Nephron progenitor cell (in vitro differentiated cells): ENCODE measurements around the gene TXNRD2.
A peak's percentile ranks its signal among the peaks of the same experiment; 100 is the strongest.

Source experiments
- DNase-seq: peaks from one replicate; pipeline ENCODE4 v3.0.0; 2021
- H3K27ac Mint-ChIP-seq: 2 replicates; pipeline ENCODE4 v1.8.0; 2021; ENCODE audit warnings: mild to moderate bottlenecking, moderate library complexity, mixed read lengths
- H3K27me3 Mint-ChIP-seq: 2 replicates; pipeline ENCODE4 v1.8.0; 2021; ENCODE audit warnings: mild to moderate bottlenecking, low read depth, mixed read lengths; ENCODE audit not compliant: poor library complexity
- H3K36me3 Mint-ChIP-seq: 2 replicates; pipeline ENCODE4 v1.8.0; 2021; ENCODE audit warnings: low read depth, mixed read lengths
- H3K4me1 Mint-ChIP-seq: 2 replicates; pipeline ENCODE4 v1.8.0; 2021; ENCODE audit warnings: mixed read lengths
- H3K4me3 Mint-ChIP-seq: 2 replicates; pipeline ENCODE4 v1.8.0; 2021; ENCODE audit warnings: mild to moderate bottlenecking, moderate library complexity, mixed read lengths
- H3K9me3 Mint-ChIP-seq: 2 replicates; pipeline ENCODE4 v1.8.0; 2021; ENCODE audit warnings: mild to moderate bottlenecking, moderate library complexity, mixed read lengths
- CTCF ChIP-seq: fragments of 200-600 bp; sonication (generic); IDR thresholded peaks from 2 replicates; pipeline ENCODE4 v1.5.0; 2021; ENCODE audit warnings: antibody characterized with exemption

The TXNRD2 gene

GRCh38 chr22:19904174-19904856 is 37.3 kb downstream of the TXNRD2 start:
- no peak overlapping the region for H3K27ac Mint-ChIP-seq
- peaks cover 21% of the 10 kb centered on the region for H3K27me3 Mint-ChIP-seq
- peaks cover 10% of the 10 kb centered on the region for H3K36me3 Mint-ChIP-seq
- TF ChIP-seq CTCF, result no peak
- peaks cover 47% of the 10 kb centered on the region for H3K4me1 Mint-ChIP-seq
- H3K4me3 Mint-ChIP-seq, result no peak overlapping the region
- DNase-seq, result no peak
- no peaks in the 10 kb centered on the region for H3K9me3 Mint-ChIP-seq

- no peak for DNase-seq
- H3K4me3 Mint-ChIP-seq, result no peak overlapping the region
- peaks cover 10% of the 10 kb centered on the region for H3K36me3 Mint-ChIP-seq
Measured at GRCh38 chr22:19903513-19903912, 38.1 kb downstream of the TXNRD2 start.

GRCh38 chr22:19903031-19903430 is 38.6 kb downstream of the TXNRD2 start:
- Mint-ChIP-seq H3K36me3 (peaks cover 10% of the 10 kb centered on the region), H3K4me3 (peak overlapping the region; percentile 30), H3K27me3 (peaks cover 19% of the 10 kb centered on the region), H3K4me1 (peaks cover 47% of the 10 kb centered on the region), H3K27ac (no peak overlapping the region), H3K9me3 (no peaks in the 10 kb centered on the region)
- peak; percentile 71 for DNase-seq
- no peak for TF ChIP-seq CTCF

More at GRCh38 chr22:19903513-19903912, 38.1 kb downstream of the TXNRD2 start:
- peaks cover 47% of the 10 kb centered on the region for H3K4me1 Mint-ChIP-seq
- TF ChIP-seq CTCF, result no peak
- H3K27me3 Mint-ChIP-seq, result peaks cover 19% of the 10 kb centered on the region
- H3K27ac Mint-ChIP-seq, result no peak overlapping the region
- H3K9me3 Mint-ChIP-seq, result no peaks in the 10 kb centered on the region

- no peaks in the 10 kb centered on the region for H3K9me3 Mint-ChIP-seq
- H3K4me3 Mint-ChIP-seq, result no peak overlapping the region
- peaks cover 19% of the 10 kb centered on the region for H3K27me3 Mint-ChIP-seq
Measured at GRCh38 chr22:19902245-19902715, 39.3 kb downstream of the TXNRD2 start.

GRCh38 chr22:19901577-19902244 is 39.9 kb downstream of the TXNRD2 start:
- Mint-ChIP-seq H3K4me1 (peaks cover 54% of the 10 kb centered on the region), H3K36me3 (peaks cover 10% of the 10 kb centered on the region), H3K27ac (no peak overlapping the region), H3K27me3 (peaks cover 19% of the 10 kb centered on the region), H3K9me3 (no peaks in the 10 kb centered on the region), H3K4me3 (no peak overlapping the region)
- TF ChIP-seq CTCF, result no peak
- DNase-seq, result no peak

More at GRCh38 chr22:19902245-19902715, 39.3 kb downstream of the TXNRD2 start:
- Mint-ChIP-seq H3K27ac (no peak overlapping the region), H3K36me3 (peaks cover 10% of the 10 kb centered on the region), H3K4me1 (peaks cover 49% of the 10 kb centered on the region)
- no peak for TF ChIP-seq CTCF
- DNase-seq, result no peak
